HG02642 (cell line): ENCODE data around the gene CLEC18C.
"Not testable (repeated sequence)": the region's sequence is repeated elsewhere in the genome, so short reads cannot be mapped to it uniquely, and the experiment has no call there.

ENCODE experiments used
- ATAC-seq: cut with Tn5 transposase; IDR thresholded peaks from one replicate; pipeline ENCODE4 v1.9.1; 2021; ENCODE audit warnings: mild to moderate bottlenecking; ENCODE audit not compliant: unreplicated experiment, poor library complexity

The CLEC18C gene

DNA sequence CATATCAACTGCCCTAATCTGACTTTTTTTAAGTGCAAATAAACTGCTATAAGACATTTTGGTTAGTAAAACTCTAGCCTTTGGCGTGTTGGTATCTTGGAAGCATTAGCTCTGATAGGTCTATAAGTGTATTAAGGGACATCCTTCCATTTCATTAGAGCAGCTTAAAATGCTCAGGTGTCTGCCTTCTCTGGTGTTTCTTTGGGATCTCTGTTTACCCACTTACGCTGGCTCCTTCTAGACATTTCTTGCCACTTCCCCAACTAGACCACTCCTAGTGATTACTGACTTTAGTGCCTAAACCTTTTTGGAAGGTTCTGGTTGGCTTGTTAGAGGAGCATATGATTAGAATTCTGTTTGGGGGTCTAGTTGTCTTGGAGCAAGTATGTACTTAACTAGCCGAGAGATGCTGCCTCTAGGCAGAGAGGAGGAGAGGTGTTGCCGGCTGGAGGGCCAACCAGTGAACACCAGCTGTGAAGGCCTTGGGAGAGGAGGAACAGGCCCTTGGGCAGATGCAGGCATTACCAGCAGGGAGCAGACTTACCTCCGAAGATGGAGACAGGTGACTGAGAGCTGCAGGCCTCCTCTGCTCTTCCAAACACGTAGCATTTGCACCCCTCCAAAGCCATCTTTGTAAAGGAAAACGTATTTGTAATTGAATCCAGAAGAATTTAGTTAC lies 15.2 kb upstream of the CLEC18C start:
- ATAC-seq, result no peak

- no peak for ATAC-seq
Measured at GRCh38 chr16:70159355-70160348, 13.9 kb upstream of the CLEC18C start.

DNA sequence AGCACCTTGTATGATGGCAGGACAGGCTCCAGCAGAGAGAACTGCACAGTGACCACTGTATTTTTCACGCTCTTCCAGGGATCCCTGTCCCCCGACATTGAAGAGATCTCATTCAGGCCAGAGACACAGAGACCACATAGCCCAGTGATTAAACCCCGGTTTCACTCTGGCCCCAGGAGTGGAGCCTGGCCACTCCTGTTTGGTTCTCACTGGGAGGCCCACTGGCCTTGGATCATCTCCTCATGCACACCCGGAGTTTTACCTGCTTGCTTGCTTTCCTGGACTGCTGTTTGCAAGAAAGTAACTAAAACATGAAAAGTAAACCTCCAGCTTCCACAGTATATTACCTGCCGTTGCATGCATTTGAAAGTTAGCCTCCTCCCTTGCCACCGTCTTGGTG lies 13.2 kb upstream of the CLEC18C start:
- no peak for ATAC-seq

DNA sequence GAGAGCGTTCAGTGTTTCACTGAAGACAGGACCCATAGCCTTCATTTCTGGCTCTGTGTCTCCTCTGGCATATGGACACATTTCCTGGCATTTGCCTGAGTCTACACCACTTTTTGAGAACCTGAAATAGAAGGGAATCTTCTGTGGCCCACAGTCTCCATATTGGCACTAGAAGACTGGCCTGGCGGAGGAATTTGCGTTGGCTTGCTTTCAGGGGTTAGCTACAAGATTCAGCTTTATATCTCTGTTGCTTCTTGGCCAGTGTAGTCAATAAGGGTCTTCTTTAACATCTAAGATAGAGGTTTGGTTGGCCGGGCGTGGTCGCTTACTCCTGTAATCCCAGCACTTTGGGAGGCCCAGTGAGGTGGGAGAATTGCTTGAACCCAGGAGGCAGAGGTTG lies 12.8 kb upstream of the CLEC18C start:
- ATAC-seq, result no peak

GRCh38 chr16:70161350-70161749 lies 12.2 kb upstream of the CLEC18C start:
- no peak for ATAC-seq

DNA sequence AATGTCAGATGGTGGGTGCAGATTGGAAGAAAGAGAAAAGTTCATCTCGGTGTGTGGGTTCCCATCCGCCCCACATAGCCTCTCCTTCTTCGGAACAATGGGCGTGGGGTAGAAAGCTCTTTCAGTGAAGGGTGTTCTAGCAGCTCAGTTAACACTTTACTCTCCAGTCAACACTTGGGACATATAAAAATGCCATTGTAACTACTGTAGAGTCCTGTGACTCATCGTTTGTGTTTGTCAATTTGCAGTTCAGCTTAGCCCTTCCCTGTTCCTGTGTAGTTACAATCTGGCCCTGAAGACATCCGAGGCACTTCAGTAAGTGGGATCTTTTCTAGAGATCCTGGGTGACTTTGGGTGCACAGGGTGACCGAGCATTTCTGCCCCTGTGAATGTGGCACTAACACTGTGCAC lies 11.5 kb upstream of the CLEC18C start:
- ATAC-seq, result no peak

GRCh38 chr16:70163596-70163995 lies 10.0 kb upstream of the CLEC18C start:
- ATAC-seq, result no peak

DNA sequence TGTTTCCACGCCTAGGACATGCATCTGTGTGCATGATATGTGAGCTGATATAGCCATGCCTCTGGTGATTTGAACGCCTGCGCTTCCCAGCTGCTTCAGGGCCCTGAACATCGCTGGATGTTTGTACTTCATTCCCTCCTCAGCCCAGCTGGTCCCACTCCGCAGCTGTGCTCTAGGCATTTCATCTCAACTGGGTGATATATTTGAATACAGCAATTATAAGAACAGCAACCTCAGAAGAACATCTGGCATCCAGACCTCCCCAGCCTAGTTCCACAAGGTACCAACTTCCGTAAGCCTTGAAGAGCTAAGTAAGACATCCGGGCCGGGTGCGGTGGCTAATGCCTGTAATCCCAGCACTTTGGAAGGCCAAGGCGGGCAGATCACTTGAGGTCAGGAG lies 6.9 kb upstream of the CLEC18C start:
- ATAC-seq, result not testable (repeated sequence)

- not testable (repeated sequence) for ATAC-seq
Measured at GRCh38 chr16:70173916-70174315, 329 bp downstream of the CLEC18C start.

DNA sequence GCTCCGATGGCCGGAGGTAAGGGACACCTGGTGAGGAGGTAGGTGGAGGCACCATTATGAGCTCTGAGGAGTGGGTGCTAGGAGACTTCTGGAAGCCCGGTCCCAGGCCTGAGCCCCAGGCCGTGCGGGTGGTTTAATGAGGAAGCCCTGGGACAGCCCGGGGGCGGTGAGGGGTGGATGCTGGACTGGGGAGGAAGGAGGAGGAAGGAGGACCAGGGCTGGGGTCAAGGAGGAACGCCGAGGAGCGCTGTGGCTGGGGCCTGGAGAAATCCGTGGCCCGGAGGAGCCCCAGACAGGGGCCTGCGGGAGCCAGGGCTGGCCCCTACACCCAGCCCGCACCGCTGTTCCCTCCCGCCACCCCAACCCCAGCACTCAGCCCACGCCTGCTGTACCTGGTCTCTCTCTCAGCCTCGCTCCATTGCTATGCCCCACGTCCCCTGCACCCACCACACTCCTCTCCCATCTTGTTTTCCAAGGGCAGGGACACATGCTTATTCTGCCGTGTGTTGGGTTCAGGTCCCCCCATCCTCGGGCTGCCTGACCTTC lies 873 bp downstream of the CLEC18C start:
- not testable (repeated sequence) for ATAC-seq

- not testable (repeated sequence) for ATAC-seq
Measured at GRCh38 chr16:70187858-70188607, 14.4 kb downstream of the CLEC18C start.

DNA sequence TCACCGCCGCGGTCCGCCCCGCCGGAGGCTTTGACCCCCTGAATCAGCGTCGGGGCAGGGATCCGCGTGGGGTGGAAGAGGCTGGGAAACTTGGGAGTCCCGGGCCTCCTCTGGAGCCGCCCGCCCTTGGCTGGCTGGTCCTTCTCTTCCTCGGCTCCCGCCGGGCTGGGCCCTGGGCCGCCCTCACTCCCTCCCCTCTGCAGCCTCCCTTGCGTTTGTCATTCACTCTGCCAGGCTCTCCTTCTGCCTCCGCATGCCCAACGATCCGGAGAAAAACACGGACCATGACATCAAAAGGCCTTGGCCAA lies 15.0 kb downstream of the CLEC18C start:
- ATAC-seq, result not testable (repeated sequence)

DNA sequence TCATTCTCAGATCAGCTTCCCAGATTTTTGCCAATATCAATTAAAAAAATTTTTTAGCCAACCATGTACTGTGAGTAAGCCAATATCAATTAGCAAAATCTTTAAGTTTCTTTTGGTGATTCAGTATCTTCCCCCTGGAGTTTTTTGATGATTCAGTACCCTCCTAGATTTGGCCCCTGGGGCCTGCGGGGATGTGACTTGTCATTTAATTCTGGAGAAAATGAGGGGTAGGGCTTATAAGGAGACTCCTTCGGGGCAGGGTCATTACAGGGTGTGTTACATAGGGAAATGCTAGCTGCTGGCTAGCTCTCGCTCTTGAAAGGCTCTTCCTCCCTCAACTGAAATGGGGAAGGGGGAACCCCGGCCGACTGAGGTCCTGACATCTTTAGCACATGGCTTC lies 17.0 kb downstream of the CLEC18C start:
- not testable (repeated sequence) for ATAC-seq

DNA sequence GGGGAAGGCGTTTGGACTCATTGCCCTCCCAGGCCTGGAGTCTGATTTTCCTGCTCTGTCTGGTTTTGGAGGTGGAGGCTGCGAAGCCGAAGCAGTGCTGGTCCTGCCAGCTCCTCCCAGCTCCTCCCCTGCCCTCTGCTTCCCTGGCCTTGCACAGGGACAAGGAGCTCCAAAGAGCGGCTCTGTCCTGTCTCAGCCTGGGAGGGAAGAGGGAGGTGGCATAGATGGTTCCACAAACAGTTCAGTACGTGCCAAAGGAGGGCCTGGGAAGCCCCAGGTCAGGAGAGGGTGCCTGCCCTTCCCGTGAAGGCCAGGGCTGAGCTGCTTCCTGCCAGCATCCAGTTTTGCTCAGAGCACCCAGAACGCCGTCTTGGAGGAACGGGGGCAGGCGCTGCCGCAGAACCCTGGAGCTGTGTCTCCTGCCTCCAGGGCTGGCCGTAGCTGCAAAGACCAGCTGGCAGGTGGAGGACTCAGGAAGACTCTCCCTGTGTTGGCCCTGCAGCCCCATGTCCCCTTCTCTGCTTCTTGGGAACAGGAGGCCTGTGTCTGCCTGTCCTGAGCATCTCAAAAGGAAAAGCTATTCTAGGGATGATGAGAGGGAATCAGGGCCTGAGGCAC lies 23.2 kb downstream of the CLEC18C start:
- not testable (repeated sequence) for ATAC-seq

DNA sequence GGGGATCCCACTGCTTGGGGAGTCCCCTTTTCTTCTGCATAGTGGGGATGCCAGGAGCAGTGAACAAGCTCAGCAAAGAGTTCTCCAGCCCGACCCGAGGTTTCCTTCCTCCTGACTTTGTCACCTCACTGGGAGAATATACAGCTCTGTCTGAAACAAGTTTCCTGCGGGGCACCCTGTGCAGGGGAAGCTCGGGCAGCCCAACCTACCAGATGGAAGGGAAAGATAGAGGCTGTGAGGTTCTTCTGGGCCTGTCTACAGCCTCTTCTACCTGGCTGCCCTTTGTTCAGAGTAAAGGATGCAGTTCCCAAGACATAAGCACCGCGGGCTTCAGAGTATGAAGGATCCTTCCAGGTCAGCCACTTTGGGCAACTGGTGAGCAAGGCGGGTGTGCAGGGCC lies 24.0 kb downstream of the CLEC18C start:
- not testable (repeated sequence) for ATAC-seq

DNA sequence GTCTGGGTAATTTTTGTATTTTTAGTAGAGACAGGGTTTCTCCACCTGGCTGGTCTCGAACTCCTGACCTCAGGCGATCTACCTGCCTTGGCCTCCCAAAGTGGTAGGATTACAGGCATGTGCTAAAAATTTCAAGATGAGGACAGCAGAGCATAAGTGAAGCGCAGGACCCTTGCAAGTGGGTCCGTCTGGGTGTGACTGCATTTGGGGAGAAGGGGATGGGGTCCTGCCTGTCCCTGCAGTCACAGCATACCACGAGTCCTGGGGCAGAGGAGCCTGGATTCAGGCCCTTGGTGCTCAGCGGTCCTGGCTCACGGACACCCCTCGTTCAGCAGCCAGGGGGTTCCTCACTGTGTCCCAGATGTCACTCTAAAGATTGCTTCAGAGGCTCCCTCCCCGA lies 24.6 kb downstream of the CLEC18C start:
- ATAC-seq, result not testable (repeated sequence)

DNA sequence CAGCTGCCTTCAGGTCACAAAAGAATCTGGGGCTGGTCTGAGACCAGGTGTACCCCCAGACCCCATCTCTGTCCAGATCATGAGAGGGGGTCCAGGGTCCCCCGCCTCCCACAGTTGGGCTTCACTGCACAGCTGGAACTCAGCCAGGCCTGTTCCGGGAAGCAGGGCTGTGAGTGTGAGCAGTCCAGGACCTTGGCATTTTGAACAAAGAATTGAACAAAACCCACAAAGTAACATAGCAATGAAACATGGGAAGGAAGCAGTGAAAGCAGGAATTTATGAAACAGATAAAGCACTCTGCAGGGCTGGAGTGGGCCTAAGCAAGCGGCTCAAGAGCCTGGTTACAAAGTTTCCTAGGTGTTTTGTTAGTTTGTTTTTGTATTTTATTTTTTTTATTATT lies 25.1 kb downstream of the CLEC18C start:
- ATAC-seq, result not testable (repeated sequence)

GRCh38 chr16:70199170-70199569 lies 25.6 kb downstream of the CLEC18C start:
- ATAC-seq, result not testable (repeated sequence)

DNA sequence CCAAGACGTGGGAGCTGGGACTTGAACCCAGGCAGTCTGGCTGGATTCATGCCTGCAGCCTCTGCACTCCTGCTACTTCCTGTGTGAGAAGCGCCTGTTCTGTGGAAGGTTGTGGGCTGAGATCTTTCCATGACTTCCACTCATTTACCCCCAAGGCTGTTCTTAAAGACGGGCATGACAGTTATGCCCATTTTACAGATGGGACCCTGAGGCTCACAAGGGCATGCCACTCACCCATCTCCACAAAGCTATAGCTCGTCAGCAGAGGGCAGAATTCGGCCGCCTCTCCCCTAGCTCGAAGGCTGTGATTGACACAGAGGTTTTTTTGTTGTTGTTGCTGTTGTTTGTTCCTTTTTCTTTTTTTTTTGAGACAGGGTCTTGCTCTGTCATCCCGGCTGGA lies 26.5 kb downstream of the CLEC18C start:
- not testable (repeated sequence) for ATAC-seq

DNA sequence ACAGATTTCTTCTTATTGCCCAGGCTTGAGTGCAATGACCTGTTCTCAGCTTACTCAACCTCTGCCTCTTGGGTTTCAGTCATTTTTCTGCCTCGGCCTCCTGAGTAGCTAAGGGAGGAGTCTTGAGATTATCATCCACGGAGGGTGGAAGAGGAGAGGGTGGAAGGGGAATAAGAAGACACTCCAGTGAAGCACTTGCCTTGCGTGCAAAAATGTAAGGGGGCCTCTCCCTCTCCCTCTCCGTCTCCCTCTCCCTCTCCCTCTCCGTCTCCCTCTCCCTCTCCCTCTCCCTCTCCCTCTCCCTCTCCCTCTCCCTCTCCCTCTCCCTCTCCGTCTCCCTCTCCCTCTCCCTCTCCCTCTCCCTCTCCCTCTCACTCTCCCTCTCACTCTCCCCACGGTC lies 29.9 kb downstream of the CLEC18C start:
- ATAC-seq, result not testable (repeated sequence)
